ENCODE measurements around the gene INPP4B.

DNA sequence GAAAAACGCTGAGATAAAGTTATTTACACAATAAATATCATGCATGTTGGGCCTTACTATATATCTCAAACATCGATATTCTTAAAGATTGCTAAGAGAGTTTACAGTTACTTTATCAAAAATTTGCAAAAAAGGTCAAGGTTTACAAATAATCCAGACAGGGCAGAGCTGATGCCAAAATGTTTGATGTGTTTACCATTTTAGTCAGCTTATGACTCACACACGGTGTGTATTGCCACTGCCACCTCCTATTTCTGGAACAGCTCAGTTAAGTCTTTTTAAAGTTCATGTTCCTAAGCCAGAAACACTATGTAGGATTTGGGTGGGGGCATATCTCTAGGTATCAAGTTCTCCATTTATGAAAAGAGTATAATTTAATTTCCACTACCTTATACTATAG lies 580.6 kb downstream of the INPP4B start:
- TF ChIP-seq, protein P1, sequence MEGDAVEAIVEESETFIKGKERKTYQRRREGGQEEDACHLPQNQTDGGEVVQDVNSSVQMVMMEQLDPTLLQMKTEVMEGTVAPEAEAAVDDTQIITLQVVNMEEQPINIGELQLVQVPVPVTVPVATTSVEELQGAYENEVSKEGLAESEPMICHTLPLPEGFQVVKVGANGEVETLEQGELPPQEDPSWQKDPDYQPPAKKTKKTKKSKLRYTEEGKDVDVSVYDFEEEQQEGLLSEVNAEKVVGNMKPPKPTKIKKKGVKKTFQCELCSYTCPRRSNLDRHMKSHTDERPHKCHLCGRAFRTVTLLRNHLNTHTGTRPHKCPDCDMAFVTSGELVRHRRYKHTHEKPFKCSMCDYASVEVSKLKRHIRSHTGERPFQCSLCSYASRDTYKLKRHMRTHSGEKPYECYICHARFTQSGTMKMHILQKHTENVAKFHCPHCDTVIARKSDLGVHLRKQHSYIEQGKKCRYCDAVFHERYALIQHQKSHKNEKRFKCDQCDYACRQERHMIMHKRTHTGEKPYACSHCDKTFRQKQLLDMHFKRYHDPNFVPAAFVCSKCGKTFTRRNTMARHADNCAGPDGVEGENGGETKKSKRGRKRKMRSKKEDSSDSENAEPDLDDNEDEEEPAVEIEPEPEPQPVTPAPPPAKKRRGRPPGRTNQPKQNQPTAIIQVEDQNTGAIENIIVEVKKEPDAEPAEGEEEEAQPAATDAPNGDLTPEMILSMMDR (IDR thresholded peaks at IDR 0.05; ENCODE audit: borderline replicate concordance, extremely low read depth, low read length, poor library complexity, severe bottlenecking), result no peak
- TF ChIP-seq EZH2 (IDR thresholded peaks at IDR 0.05; ENCODE audit: borderline replicate concordance, low read depth, low read length, severe bottlenecking), result no peak

Measured in DND-41 (cell line).